HL-60 (cell line): ENCODE data around the gene CACNA1E.

ENCODE experiments used
- CTCF ChIP-seq: IDR thresholded peaks from one replicate; pipeline ENCODE4 v1.5.1; 2011; ENCODE audit warnings: low read length, control low read depth, inconsistent platforms; ENCODE audit not compliant: insufficient read depth
- GABPA ChIP-seq: IDR thresholded peaks from 2 replicates; pipeline ENCODE4 v1.6.1; 2012; ENCODE audit warnings: low read depth
- POLR2AphosphoS5 ChIP-seq: IDR thresholded peaks from 2 replicates; pipeline ENCODE4 v1.6.1; 2012; ENCODE audit warnings: low read depth
- REST ChIP-seq: IDR thresholded peaks from 2 replicates; pipeline ENCODE4 v1.6.1; 2012; ENCODE audit warnings: low read depth; ENCODE audit not compliant: insufficient replicate concordance
- SPI1 ChIP-seq: IDR thresholded peaks from 2 replicates; pipeline ENCODE4 v1.6.1; 2012; ENCODE audit warnings: low read depth, mild to moderate bottlenecking, borderline replicate concordance

GRCh38 chr1:181669246-181669645, 185.9 kb downstream of the CACNA1E start:
- TF ChIP-seq POLR2AphosphoS5 (no peak), CTCF (no peak), REST (no peak), SPI1 (no peak), GABPA (no peak)
